Measurements from ENCODE around the gene ATF7.
"Not testable (repeated sequence)": the region's sequence is repeated elsewhere in the genome, so short reads cannot be mapped to it uniquely, and the experiment has no call there.

The ATF7 gene

GRCh38 chr12:53625373-53625945, 723 bp downstream of the ATF7 start:
- DNase-seq: no peak

GRCh38 chr12:53624956-53625355, 1.2 kb downstream of the ATF7 start:
- DNase-seq: peak; percentile 40

GRCh38 chr12:53624458-53624857, 1.7 kb downstream of the ATF7 start:
- DNase-seq: peak; percentile 40

GRCh38 chr12:53623548-53624385, 2.4 kb downstream of the ATF7 start:
- peak; percentile 71 for DNase-seq

- no peak for DNase-seq
These were observed 3.5 kb downstream of the ATF7 start for GRCh38 chr12:53622724-53623123.

- DNase-seq: peak; percentile 83
These were observed 7.9 kb downstream of the ATF7 start for GRCh38 chr12:53618275-53618674.

GRCh38 chr12:53617700-53618099, 8.5 kb downstream of the ATF7 start:
- peak; percentile 44 for DNase-seq

- DNase-seq: no peak
These were observed 9.2 kb downstream of the ATF7 start for GRCh38 chr12:53616950-53617349.

- DNase-seq: no peak
These were observed 12.4 kb downstream of the ATF7 start for GRCh38 chr12:53613821-53614220.

- no peak for DNase-seq
These were observed 13.2 kb downstream of the ATF7 start for GRCh38 chr12:53612978-53613377.

- no peak for DNase-seq
These were observed 14.9 kb downstream of the ATF7 start for GRCh38 chr12:53611304-53611703.

GRCh38 chr12:53606688-53607087, 19.5 kb downstream of the ATF7 start:
- DNase-seq: not testable (repeated sequence)

GRCh38 chr12:53604581-53604980, 21.6 kb downstream of the ATF7 start:
- no peak for DNase-seq

GRCh38 chr12:53603804-53604203, 22.4 kb downstream of the ATF7 start:
- DNase-seq: no peak

GRCh38 chr12:53603196-53603595, 23.0 kb downstream of the ATF7 start:
- DNase-seq: no peak

GRCh38 chr12:53602176-53602864, 23.9 kb downstream of the ATF7 start:
- no peak for DNase-seq

- DNase-seq: no peak
These were observed 24.8 kb downstream of the ATF7 start for GRCh38 chr12:53601296-53601847.

GRCh38 chr12:53600490-53601295, 25.5 kb downstream of the ATF7 start:
- DNase-seq: no peak

GRCh38 chr12:53599579-53599978, 26.6 kb downstream of the ATF7 start:
- peak; percentile 49 for DNase-seq

- DNase-seq: not testable (repeated sequence)
These were observed 27.2 kb downstream of the ATF7 start for GRCh38 chr12:53598971-53599370.

- DNase-seq: no peak
These were observed 29.2 kb downstream of the ATF7 start for GRCh38 chr12:53596920-53597363.

GRCh38 chr12:53594897-53595615, 31.1 kb downstream of the ATF7 start:
- no peak for DNase-seq

Data from OCI-M1 (cell line).